OCI-M2 (cell line): Measurements from ENCODE around the gene CSTF2T.

ENCODE experiments used
- DNase-seq: peaks from one replicate; lab custom pipeline; 2025; ENCODE audit not compliant: unreplicated experiment; lab: John Stamatoyannopoulos, UW

The CSTF2T gene

GRCh38 chr10:51699475-51700227 is at the start of gene CSTF2T:
CSTF2T (minus strand) TSS chr10:51699595; CDS start chr10:51699549, 46 bp downstream.
- no peak for DNase-seq

- DNase-seq: no peak
Observed at GRCh38 chr10:51748959-51749358, 49.6 kb upstream of the CSTF2T start.

GRCh38 chr10:51747216-51747615 is 47.8 kb upstream of the CSTF2T start:
- DNase-seq: no peak

- no peak for DNase-seq
Observed at GRCh38 chr10:51745397-51745796, 46.0 kb upstream of the CSTF2T start.

GRCh38 chr10:51744235-51745000 is 45.0 kb upstream of the CSTF2T start:
- no peak for DNase-seq

GRCh38 chr10:51743146-51743545 is 43.8 kb upstream of the CSTF2T start:
- DNase-seq: no peak

- DNase-seq: no peak
Observed at GRCh38 chr10:51733057-51733456, 33.7 kb upstream of the CSTF2T start.

- DNase-seq: no peak
Observed at GRCh38 chr10:51729822-51730555, 30.6 kb upstream of the CSTF2T start.

GRCh38 chr10:51724038-51724437 is 24.6 kb upstream of the CSTF2T start:
- DNase-seq: no peak

GRCh38 chr10:51718804-51719291 is 19.5 kb upstream of the CSTF2T start:
- no peak for DNase-seq

- no peak for DNase-seq
Observed at GRCh38 chr10:51716981-51717380, 17.6 kb upstream of the CSTF2T start.

GRCh38 chr10:51711519-51711891 is 12.1 kb upstream of the CSTF2T start:
- DNase-seq: no peak

GRCh38 chr10:51709324-51709972 is 10.1 kb upstream of the CSTF2T start:
- DNase-seq: no peak

- DNase-seq: no peak
Observed at GRCh38 chr10:51708609-51709008, 9.2 kb upstream of the CSTF2T start.

- DNase-seq: no peak
Observed at GRCh38 chr10:51707821-51708424, 8.5 kb upstream of the CSTF2T start.

GRCh38 chr10:51707392-51707791 is 8.0 kb upstream of the CSTF2T start:
- DNase-seq: no peak

GRCh38 chr10:51706225-51706624 is 6.8 kb upstream of the CSTF2T start:
- DNase-seq: no peak

GRCh38 chr10:51705774-51706173 is 6.4 kb upstream of the CSTF2T start:
- DNase-seq: no peak

GRCh38 chr10:51700228-51700817 is 928 bp upstream of the CSTF2T start:
- DNase-seq: no peak

- no peak for DNase-seq
Observed at GRCh38 chr10:51699145-51699474, 285 bp downstream of the CSTF2T start.
